TTC549 (cell line): ENCODE results near the gene ACP2.

Source experiments
- FAIRE-seq: peaks from 2 replicates; lab custom pipeline; 2012; peaks lifted over from hg19 to GRCh38; lab: Jason Lieb, UNC

Gene ACP2, protein sequence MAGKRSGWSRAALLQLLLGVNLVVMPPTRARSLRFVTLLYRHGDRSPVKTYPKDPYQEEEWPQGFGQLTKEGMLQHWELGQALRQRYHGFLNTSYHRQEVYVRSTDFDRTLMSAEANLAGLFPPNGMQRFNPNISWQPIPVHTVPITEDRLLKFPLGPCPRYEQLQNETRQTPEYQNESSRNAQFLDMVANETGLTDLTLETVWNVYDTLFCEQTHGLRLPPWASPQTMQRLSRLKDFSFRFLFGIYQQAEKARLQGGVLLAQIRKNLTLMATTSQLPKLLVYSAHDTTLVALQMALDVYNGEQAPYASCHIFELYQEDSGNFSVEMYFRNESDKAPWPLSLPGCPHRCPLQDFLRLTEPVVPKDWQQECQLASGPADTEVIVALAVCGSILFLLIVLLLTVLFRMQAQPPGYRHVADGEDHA

DNA sequence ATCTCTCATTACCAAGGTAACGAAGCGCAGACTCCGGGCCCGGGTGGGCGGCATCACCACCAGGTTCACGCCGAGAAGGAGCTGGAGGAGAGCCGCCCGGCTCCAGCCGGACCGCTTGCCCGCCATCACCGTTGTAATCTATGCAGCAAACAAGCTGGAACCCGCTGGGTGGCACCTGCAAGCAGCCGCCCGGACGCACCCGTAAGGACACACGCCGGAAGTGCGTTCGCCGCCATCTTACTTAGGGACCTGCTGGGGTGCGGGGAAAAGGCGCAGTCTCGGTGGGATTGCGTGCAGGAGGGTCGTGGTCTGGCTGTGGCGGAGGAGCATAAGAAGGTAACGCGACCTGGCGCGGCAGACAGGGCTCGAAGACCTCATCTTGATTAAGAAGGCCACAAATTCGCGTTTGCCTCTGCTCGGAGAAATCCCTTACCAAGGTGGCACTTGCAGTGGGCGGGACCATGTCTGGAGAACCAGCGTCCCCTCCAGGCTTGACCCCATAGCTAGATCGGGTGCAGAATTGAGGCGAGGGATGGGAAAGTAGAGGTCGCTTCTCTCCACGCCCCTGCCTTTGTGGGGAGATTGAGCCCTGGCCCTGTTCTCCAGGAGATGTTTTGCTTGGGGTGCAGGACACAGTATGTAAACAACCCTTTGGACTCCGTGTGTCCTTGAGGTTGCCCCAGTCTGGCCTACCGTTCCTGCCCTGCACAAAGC lies at the start of gene ACP2:
Gene ACP2 (minus strand): TSS at position 151 of the 714 bp plus-strand sequence. CDS start 25 bp downstream, at position 126.
- no peak for FAIRE-seq

DNA sequence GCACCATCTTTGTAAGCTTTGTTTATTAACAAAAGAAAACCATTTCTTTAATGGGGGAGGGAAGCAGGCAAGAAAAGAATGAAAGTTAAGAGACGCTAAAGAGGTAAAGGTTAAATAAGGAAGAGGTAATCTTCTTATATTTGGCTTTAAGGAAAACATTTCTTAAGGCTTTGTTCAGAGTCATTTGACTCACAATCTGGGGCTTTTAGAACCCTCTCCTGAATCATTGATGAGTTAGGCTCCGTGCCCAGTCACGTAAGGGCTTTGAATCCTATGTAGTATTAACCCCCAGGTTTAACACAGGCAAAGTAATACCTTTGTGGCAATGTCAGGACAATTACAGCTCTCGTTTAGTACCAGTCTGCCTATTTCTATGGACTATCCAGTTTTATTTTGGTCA lies 47.4 kb upstream of the ACP2 start:
- no peak for FAIRE-seq

DNA sequence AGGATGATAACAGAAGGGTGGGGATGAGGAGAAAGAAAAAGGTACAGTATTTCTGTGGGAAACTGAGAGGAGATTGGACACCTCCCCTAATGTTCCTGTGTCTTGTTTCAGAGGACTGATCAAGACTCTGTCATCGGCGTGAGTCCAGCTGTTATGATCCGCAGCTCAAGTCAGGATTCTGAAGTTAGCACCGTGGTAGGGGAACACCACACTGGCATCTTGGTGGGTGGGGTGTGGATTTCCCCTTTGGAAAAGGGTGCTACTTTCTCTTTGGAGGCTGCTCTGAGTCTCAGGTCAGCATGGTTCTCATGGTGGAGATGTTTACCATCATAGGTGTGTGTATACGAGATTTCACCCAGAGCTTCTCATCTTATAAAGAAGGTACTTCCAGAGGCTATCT lies 46.8 kb upstream of the ACP2 start:
- no peak for FAIRE-seq

DNA sequence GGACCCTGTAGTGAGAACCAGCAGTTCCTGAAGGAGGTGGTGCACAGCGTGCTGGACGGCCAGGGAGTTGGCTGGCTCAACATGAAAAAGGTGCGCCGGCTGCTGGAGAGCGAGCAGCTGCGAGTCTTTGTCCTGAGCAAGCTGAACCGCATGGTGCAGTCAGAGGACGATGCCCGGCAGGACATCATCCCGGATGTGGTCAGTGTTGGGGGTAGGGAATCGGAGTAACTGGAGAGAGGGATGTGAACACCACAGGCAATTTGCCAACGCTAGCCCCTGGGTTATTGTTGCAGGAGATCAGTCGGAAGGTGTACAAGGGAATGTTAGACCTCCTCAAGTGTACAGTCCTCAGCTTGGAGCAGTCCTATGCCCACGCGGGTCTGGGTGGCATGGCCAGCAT lies 41.2 kb upstream of the ACP2 start:
- no peak for FAIRE-seq

DNA sequence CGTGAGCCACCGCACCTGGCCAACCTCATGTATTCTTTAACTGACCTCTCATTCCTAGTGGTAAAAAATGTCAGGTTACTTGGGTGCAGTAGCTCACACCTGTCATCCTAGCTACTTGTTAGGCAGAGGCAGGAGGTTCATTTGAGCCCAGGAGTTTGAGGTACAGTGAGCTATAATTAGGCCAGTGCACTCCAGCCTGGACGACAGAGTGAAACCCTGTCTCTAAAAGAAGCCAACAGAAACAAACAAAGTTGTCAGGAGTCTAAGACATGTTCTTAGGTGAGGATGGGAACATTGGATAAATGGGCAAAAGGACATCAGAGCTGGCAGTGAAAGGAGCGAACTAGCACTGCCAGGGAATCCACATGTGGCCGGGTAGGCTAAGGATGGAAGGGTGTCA lies 39.5 kb upstream of the ACP2 start:
- FAIRE-seq: no peak

DNA sequence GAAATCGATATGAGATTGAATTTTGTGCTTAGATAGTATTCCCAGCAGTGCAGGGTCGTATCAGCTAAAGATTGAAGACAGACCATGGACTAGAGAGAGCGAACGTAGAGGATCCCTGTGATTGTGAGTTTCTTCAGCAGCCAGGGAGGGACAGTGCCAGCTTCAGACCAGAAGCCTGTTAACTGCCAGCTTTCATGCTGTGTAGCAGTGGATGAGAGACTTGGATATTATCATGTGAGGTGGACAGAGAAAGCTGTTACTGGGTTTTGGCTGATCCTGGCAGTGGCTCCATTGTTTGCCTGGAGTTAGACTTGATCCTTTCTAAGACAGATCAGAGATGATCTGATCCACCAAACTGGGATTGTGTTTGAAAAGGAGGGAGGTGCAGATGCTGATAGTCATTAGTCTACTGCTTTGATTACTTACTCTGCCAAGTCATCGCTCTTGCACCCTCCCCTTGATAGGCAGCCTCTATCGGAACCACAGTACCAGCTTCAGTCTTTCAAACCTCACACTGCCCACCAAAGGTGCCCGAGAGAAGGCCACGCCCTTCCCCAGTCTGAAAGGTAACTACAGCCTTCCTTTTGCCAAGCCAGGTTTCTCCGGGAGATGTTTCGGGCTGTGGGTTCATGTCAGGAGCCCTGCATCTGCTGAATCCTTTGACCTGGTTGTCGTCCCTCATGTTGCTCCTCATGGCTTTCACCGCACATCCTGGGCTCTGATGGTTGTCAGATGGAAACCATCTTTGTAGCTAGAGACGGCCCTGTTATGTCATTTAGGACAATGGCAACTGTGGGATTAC lies 37.6 kb upstream of the ACP2 start:
- no peak for FAIRE-seq

DNA sequence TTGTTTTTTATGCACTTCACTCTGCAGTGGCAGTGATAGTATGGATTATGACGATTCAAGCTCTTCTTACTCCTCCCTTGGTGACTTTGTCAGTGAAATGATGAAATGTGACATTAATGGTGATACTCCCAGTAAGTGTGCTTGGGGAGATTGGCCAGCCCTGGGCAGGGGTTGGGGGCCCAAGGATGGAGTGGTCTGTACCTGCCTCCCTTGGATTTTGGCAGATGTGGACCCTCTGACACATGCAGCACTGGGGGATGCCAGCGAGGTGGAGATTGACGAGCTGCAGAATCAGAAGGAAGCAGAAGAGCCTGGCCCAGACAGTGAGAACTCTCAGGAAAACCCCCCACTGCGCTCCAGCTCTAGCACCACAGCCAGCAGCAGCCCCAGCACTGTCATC lies 35.5 kb upstream of the ACP2 start:
- no peak for FAIRE-seq

DNA sequence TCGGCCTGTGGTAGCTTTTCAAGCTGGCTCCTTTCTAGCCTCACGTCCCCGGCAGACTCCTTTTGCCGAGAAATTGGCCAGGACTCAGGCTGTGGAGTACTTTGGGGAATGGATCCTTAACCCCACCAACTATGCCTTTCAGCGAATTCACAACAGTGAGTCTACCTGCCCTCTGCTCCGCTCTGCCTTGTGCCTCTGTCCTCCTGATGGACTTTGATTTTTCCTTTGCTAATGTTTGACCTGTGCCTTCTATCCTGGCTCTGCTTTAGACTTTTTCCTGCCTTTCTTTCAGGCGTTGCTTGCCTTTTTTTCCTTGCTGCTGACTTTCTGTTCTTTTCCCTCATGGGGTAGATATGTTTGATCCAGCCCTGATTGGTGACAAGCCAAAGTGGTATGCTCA lies 33.8 kb upstream of the ACP2 start:
- no peak for FAIRE-seq

DNA sequence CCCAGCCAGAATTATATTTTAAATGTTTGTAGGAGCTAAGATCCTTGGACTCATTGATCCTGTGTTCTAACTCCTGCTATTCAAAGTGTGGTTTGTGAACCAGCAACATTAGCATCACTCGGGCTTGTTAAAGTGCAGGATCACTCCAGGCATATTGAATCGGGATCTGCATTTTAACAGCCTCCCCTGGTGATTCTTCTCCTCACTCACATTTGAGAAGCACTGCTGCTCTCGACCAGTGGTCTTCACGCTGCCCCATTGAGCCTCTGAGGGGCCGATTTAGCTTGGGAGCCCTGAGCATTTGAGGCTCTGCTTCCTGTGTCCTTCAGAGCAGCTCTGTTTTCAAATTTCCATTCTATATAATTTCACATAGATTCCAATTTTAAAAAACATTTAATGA lies 32.2 kb upstream of the ACP2 start:
- no peak for FAIRE-seq

DNA sequence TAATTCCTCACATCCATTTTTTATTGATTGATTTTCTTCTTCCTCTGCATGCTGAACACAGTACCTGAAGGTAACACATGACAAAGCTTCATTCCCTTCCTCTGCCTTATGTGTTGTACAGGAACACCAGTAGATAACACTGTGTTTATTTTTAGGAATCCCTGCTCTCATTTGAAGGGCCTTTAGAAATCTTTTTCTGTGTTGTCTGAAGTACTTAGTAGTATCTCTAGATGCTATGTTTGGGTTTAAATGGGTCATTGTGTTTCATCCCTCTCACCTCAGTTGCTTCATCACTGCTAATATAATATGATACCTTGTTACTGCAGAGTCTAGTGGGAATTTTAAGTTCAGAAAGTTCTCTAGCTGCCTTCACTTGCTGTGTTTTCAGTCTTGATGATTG lies 31.5 kb upstream of the ACP2 start:
- FAIRE-seq: no peak

DNA sequence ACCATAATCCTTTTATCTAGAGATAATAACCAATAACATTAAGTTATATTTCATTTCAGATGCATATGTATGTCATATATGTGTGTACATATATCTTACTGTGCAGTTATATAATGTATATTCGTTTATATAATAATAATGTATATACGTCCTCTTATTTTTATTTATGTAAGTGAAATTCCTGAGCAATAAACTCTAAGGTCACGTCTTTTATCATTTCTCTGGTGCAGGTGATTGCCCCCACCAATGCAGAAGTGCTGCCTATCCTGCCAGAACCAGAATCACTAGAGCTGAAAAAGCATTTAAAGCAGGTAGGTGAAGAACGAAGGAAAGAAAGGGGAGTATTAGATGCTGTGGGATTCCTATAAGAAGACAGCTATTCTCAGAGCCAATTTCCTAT lies 30.2 kb upstream of the ACP2 start:
- no peak for FAIRE-seq

DNA sequence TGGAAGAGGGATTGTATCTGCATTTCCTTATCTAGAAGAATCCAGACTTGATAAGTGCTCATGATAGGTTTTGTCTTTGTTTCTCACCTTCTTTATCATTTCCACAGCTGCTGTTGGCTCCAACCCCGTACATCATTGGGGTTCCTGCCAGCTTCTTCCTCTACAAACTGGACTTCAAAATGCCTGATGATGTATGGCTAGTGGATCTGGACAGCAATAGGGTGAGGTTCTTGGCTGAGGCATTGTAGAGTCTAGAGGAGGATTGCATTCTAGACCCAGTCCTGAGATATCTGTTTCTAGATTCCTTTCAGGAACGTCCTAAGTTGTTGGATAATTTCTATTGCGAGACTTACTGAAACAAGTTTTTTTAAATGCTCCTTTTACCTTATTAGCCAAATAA lies 29.4 kb upstream of the ACP2 start:
- no peak for FAIRE-seq

DNA sequence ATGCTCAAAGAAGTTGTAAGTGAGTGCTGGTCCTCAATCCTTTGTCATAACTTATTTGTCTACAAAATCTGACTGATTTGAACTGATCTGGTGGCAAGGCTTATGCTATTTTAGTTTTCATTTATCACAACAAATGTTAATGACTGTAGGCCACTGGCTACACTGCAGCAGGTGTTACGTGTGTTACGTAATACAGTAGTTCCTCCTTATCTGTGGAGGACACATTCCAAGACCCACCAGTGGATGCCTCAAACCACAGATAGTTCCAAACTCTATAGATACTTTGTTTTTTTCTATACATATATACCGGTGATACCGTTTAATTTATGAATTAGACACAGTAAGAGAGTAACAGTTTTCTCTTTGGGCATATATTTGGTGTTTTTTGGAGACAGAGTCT lies 28.3 kb upstream of the ACP2 start:
- FAIRE-seq: no peak

DNA sequence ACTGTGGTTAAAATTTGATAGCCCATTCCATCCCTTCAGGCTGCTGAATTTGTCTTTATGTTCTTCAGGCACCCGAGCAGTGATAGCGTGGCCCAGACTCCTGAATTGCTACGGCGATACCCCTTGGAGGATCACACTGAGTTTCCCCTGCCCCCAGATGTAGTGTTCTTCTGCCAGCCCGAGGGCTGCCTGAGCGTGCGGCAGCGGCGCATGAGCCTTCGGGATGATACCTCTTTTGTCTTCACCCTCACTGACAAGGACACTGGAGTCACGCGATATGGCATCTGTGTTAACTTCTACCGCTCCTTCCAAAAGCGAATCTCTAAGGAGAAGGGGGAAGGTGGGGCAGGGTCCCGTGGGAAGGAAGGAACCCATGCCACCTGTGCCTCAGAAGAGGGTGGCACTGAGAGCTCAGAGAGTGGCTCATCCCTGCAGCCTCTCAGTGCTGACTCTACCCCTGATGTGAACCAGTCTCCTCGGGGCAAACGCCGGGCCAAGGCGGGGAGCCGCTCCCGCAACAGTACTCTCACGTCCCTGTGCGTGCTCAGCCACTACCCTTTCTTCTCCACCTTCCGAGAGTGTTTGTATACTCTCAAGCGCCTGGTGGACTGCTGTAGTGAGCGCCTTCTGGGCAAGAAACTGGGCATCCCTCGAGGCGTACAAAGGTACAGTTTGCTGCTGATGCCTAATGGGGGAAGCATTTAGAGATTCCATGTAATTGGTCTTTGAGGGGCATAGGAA lies 26.1 kb upstream of the ACP2 start:
- FAIRE-seq: no peak

DNA sequence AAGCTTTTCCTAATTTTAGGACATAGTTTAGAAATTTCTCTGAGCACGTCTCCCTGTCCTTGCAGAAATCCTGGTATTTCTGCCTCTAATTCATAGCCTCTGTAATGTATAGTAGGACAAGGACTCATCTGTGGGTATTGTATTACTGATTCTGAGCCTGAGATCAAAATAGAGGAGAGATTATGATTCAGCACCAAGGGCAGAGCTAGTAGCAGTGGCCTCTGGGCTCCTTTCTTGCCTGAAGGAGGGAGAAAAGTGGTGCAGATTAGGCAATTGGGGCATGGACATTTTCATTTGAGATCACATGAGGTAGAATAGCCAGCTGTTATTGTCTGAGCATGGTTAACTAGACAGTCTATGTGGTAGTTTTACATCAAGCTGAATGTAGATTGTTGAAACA lies 24.1 kb upstream of the ACP2 start:
- FAIRE-seq: no peak

DNA sequence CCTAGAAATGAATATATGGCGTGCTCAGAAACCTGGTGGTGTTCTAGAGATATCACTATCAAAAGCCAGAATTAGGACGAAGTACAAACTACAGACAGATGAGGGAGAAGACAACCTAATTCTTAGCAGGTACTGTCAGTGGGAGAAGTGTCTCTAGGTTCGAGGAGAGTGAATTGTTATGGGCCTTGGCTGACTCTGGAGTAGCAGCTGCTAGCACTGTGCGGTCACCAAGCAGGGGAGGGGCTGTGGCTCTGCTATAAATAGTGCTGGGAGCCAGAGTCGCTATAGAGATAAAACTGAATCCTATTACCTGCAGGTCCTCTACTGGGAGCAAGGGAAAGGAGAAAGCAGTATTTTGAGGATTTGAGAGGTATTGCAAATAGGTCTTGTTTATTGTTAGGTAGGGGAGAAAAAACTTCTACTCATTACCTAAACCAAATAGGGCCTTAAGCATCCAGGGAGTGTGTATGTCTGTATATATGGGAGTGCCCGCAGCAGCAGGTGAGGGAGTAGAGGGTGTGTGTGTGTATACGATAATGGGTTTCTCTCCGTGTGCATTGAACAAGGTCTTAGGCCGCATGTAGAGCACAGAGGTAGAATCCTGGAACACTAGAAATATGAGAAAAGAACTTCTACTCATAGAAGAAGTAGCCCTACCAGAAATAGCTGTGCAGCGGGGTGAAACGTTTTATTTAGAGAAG lies 23.5 kb upstream of the ACP2 start:
- no peak for FAIRE-seq

DNA sequence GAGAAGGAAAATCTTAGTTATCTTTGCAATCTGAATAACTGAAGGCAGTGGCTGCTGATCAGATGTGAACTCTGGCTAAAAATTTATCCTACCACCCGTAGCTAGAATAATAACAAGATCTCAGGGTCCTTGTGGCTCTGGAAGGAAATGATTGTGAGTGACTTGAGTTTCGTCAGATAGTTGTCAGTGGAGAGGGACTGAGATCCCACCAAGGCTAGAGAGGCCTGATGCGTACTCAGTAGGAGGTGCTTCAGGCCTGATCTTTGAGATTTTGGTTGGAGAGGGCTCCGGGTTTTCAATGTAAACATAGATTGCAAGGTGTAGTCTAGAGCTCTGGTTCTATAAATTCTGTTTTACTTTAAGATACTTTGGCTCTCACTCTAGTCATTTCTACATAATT lies 22.7 kb upstream of the ACP2 start:
- FAIRE-seq: no peak

DNA sequence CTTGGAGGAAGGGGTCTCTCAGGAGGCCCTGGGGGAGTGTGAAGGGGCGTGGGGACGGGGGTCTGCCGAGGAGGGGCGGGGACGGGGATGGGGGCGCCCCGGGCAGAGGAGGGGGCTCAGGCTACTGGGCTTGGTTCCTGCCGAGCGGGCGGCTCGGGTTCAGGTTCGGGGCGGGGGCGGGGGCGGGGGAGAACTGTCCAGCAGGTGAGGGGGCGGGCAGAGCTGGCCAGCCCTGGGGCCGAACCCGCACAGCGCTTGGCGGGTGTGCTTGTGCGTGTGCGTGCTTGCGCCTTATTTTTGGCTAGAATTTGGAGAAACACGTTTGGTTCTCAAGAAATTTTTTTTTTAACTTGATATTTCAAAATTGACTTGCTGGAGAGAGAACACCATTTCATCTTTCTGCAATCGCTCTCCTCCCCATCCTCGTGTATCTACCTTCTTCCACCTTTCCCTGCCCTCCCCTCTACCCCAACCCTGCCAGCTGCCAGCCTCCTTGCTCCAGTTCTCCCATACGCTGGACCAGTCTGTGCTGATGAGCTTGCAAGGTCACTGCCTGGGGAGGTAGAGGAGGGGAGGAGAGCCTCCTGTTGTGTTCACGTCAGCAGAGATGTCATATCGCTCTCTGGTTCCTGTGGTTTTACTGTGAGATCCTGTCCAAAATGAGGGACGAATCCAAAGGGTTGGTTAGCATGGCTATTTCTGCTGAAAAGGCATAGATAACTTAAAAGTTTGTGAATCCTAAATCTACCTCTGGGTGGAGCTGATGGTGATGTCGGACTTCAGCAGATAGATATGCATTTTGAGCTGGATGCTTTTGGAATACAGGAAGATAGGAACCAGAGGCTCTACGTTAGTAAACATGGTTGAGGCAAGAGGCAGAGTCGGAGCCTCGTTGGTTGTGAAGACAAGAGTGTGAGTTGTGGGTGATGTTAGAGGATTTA lies 22.0 kb upstream of the ACP2 start:
- no peak for FAIRE-seq

DNA sequence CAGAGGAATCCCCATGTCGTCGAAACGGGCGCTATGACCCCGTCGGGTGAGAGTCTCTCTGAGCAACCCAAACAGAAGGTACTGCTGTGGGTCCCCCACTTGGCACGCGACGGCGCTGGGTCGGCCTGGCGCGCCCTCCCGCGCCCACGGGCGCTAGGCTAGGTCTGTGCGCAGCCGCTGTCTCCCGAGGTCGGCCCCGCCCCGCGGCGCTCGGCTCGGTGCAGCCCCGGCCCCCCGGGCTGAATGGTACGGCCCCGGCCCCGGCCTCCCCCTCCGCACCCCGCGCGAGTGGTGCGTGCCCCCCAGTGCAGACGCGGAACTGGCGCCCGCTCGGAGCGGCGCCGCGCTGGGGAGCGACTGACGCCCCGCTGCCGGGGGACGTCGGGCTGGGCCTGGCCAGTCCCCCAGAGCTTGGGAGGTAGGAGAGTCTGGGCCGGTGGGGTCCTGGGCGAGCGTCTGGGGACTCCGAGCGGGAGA lies 21.3 kb upstream of the ACP2 start, which contains the start of gene MADD:
Gene MADD (plus strand): TSS at position 305 of the 477 bp plus-strand sequence.
- no peak for FAIRE-seq
